HepG2 (cell line): ENCODE results near the gene NUFIP2. TPM values are rescaled to one million over a fixed set of nuclear protein-coding genes. Genes with fewer than 3 reads are reported as not detected.

Experiments
- GPBP1L1 ChIP-seq: sonication (generic); formaldehyde crosslinking; IDR thresholded peaks from 2 replicates; pipeline ENCODE4 v1.5.0; 2020; ENCODE audit warnings: mild to moderate bottlenecking, missing genetic modification reagents
- MEIS1 ChIP-seq: sonication (generic); formaldehyde crosslinking; IDR thresholded peaks from 2 replicates; pipeline ENCODE4 v1.9.0; 2021; ENCODE audit warnings: mild to moderate bottlenecking, missing genetic modification reagents, moderate library complexity, borderline replicate concordance
- STAT6 ChIP-seq: sonication (generic); formaldehyde crosslinking; IDR thresholded peaks from 2 replicates; pipeline ENCODE4 v1.4.0; 2020; ENCODE audit warnings: missing genetic modification reagents, mild to moderate bottlenecking, borderline replicate concordance
- ZNF281 ChIP-seq: sonication (generic); formaldehyde crosslinking; IDR thresholded peaks from 2 replicates; pipeline ENCODE4 v1.4.0; 2020; ENCODE audit warnings: missing genetic modification reagents, borderline replicate concordance
- ZNF609 ChIP-seq: sonication (generic); formaldehyde crosslinking; IDR thresholded peaks from 2 replicates; pipeline ENCODE4 v1.4.0; 2020; ENCODE audit warnings: mild to moderate bottlenecking, missing genetic modification reagents, borderline replicate concordance
- ZNF737 ChIP-seq: sonication (generic); formaldehyde crosslinking; IDR thresholded peaks from 2 replicates; pipeline ENCODE4 v1.5.0; 2020; ENCODE audit warnings: missing genetic modification reagents, mild to moderate bottlenecking, borderline replicate concordance
- polyA plus RNA-seq, 8 experiments: library from polyadenylated mRNA; depleted of rRNA in 3 of 8; stranded (reverse) in 7 of 8; unstranded in 1 of 8; fragments of >200 nt; fragmentation: Illumina TruSeq in 4 of 8; extraction: Trizol in 4 of 8; gene quantifications; 2 replicates each; pipeline versions ENCODE4 v1.2.1 to v1.2.3, GENCODE V29; 2011 to 2016; ENCODE audit warnings: low read depth in 4 of 8, missing spikeins in 1 of 8, mixed read lengths in 1 of 8; ENCODE audit not compliant: insufficient read depth in 1 of 8
- total RNA-seq, 5 experiments: library from RNA; depleted of rRNA; stranded (reverse); fragments of >200 nt; fragmentation: Illumina TruSeq; extraction: Trizol; gene quantifications; 2 replicates each; pipeline ENCODE4 v1.2.3, GENCODE V29; 2016; ENCODE audit warnings: low read depth in 1 of 5

Gene NUFIP2
- total and polyA plus RNA-seq, 2 of the 13 experiments (the other 11 are each of a cell fraction or from before 2014, with no cell fraction given): 10.3 to 30.8 TPM

GRCh38 chr17:29216856-29217255 lies 77.1 kb downstream of the NUFIP2 start (continued):
- TF ChIP-seq ZNF609 (CRISPR knock-in tag): no peak
- TF ChIP-seq GPBP1L1 (CRISPR knock-in tag): no peak
- TF ChIP-seq MEIS1 (CRISPR knock-in tag): no peak
- no peak for TF ChIP-seq ZNF281 (CRISPR knock-in tag)
- TF ChIP-seq STAT6 (CRISPR knock-in tag): no peak
- TF ChIP-seq ZNF737 (CRISPR knock-in tag): no peak
- TF ChIP-seq, all 625 proteins: peak for 0
